ENCODE measurements around the gene MFAP4. TPM values are rescaled to one million over a fixed set of nuclear protein-coding genes. Genes with fewer than 3 reads are reported as not detected.

Gene MFAP4
- total RNA-seq, 1 donor from 2014 or later = 0.93 TPM

GRCh38 chr17:19408346-19408710, 21.3 kb upstream of the MFAP4 start:
- Mint-ChIP-seq H3K4me3 (ENCODE audit: unreplicated experiment) (no peak overlapping the region), H3K9me3 (ENCODE audit: unreplicated experiment) (no peaks in the 10 kb centered on the region), H3K27ac (ENCODE audit: unreplicated experiment) (no peak overlapping the region), H3K4me1 (ENCODE audit: low read depth, unreplicated experiment) (peaks cover 9% of the 10 kb centered on the region), H3K36me3 (ENCODE audit: low read depth, unreplicated experiment) (no peaks in the 10 kb centered on the region), H3K27me3 (ENCODE audit: low read depth, unreplicated experiment) (peaks cover 10% of the 10 kb centered on the region)
- Histone ChIP-seq H3K9me3 (ENCODE audit: insufficient read depth, low read depth, low read length) (no peaks in the 10 kb centered on the region), H3K79me2 (ENCODE audit: insufficient read depth, low read length) (no peaks in the 10 kb centered on the region), H3K27ac (ENCODE audit: low read depth, low read length) (no peak overlapping the region), H3K4me1 (ENCODE audit: insufficient read depth, low read length) (peaks cover 25% of the 10 kb centered on the region), H2AFZ (ENCODE audit: low read depth, low read length) (no peak overlapping the region), H3K36me3 (ENCODE audit: insufficient read depth, low read length) (no peaks in the 10 kb centered on the region), H3K4me2 (ENCODE audit: low read length) (no peak overlapping the region), H3K9ac (ENCODE audit: low read length) (no peak overlapping the region), H3K27me3 (ENCODE audit: insufficient read depth, low read length) (no peaks in the 10 kb centered on the region), H4K20me1 (ENCODE audit: insufficient read depth, low read length) (no peaks in the 10 kb centered on the region), H3K4me3 (ENCODE audit: insufficient read depth, low read depth, low read length) (no peak overlapping the region)
- TF ChIP-seq CTCF (IDR thresholded peaks at IDR 0.05; ENCODE audit: insufficient read depth, low read depth, low read length) (no peak), EZH2 (IDR thresholded peaks at IDR 0.05; ENCODE audit: insufficient read depth, low read length) (no peak)
- DNase-seq (ENCODE audit: low read depth) (no peak), FAIRE-seq (no peak)

- Histone ChIP-seq H3K4me1 (ENCODE audit: insufficient read depth, low read length) (peaks cover 25% of the 10 kb centered on the region), H3K79me2 (ENCODE audit: insufficient read depth, low read length) (no peaks in the 10 kb centered on the region), H3K9ac (ENCODE audit: low read length) (no peak overlapping the region), H3K4me2 (ENCODE audit: low read length) (no peak overlapping the region), H3K27ac (ENCODE audit: low read depth, low read length) (no peak overlapping the region), H2AFZ (ENCODE audit: low read depth, low read length) (no peak overlapping the region), H3K9me3 (ENCODE audit: insufficient read depth, low read depth, low read length) (no peaks in the 10 kb centered on the region), H3K36me3 (ENCODE audit: insufficient read depth, low read length) (no peaks in the 10 kb centered on the region), H3K4me3 (ENCODE audit: insufficient read depth, low read depth, low read length) (no peak overlapping the region), H4K20me1 (ENCODE audit: insufficient read depth, low read length) (no peaks in the 10 kb centered on the region), H3K27me3 (ENCODE audit: insufficient read depth, low read length) (no peaks in the 10 kb centered on the region)
- Mint-ChIP-seq H3K4me3 (ENCODE audit: unreplicated experiment) (no peak overlapping the region), H3K27me3 (ENCODE audit: low read depth, unreplicated experiment) (peaks cover 10% of the 10 kb centered on the region), H3K4me1 (ENCODE audit: low read depth, unreplicated experiment) (peaks cover 9% of the 10 kb centered on the region), H3K9me3 (ENCODE audit: unreplicated experiment) (no peaks in the 10 kb centered on the region), H3K36me3 (ENCODE audit: low read depth, unreplicated experiment) (no peaks in the 10 kb centered on the region), H3K27ac (ENCODE audit: unreplicated experiment) (no peak overlapping the region)
- no peak for DNase-seq (ENCODE audit: low read depth)
- TF ChIP-seq CTCF (IDR thresholded peaks at IDR 0.05; ENCODE audit: insufficient read depth, low read depth, low read length) (no peak), EZH2 (IDR thresholded peaks at IDR 0.05; ENCODE audit: insufficient read depth, low read length) (no peak)
- FAIRE-seq = no peak
Observed at GRCh38 chr17:19407601-19408345, 20.8 kb upstream of the MFAP4 start.

- no peak overlapping the region for H3K4me3 ChIP-seq (ENCODE audit: insufficient read depth, low read depth, low read length)
- H3K4me1 ChIP-seq (ENCODE audit: insufficient read depth, low read length) = peaks cover 12% of the 10 kb centered on the region
- FAIRE-seq = no peak
- no peak overlapping the region for H3K4me2 ChIP-seq (ENCODE audit: low read length)
- H3K79me2 ChIP-seq (ENCODE audit: insufficient read depth, low read length) = no peaks in the 10 kb centered on the region
- no peak overlapping the region for H3K9ac ChIP-seq (ENCODE audit: low read length)
- TF ChIP-seq CTCF (IDR thresholded peaks at IDR 0.05; ENCODE audit: insufficient read depth, low read depth, low read length) (no peak), EZH2 (IDR thresholded peaks at IDR 0.05; ENCODE audit: insufficient read depth, low read length) (no peak)
- H3K4me3 Mint-ChIP-seq (ENCODE audit: unreplicated experiment) = no peak overlapping the region
- H3K27me3 Mint-ChIP-seq (ENCODE audit: low read depth, unreplicated experiment) = peaks cover 18% of the 10 kb centered on the region
- H3K27me3 ChIP-seq (ENCODE audit: insufficient read depth, low read length) = no peaks in the 10 kb centered on the region
- H3K27ac ChIP-seq (ENCODE audit: low read depth, low read length) = no peak overlapping the region
- H3K4me1 Mint-ChIP-seq (ENCODE audit: low read depth, unreplicated experiment) = peaks cover 6% of the 10 kb centered on the region
- DNase-seq (ENCODE audit: low read depth) = no peak
- H2AFZ ChIP-seq (ENCODE audit: low read depth, low read length) = no peak overlapping the region
- no peak overlapping the region for H3K27ac Mint-ChIP-seq (ENCODE audit: unreplicated experiment)
- H3K36me3 ChIP-seq (ENCODE audit: insufficient read depth, low read length) = no peaks in the 10 kb centered on the region
- H3K36me3 Mint-ChIP-seq (ENCODE audit: low read depth, unreplicated experiment) = no peaks in the 10 kb centered on the region
- no peaks in the 10 kb centered on the region for H4K20me1 ChIP-seq (ENCODE audit: insufficient read depth, low read length)
- H3K9me3 Mint-ChIP-seq (ENCODE audit: unreplicated experiment) = no peaks in the 10 kb centered on the region
- no peaks in the 10 kb centered on the region for H3K9me3 ChIP-seq (ENCODE audit: insufficient read depth, low read depth, low read length)
Observed at GRCh38 chr17:19405114-19405513, 18.1 kb upstream of the MFAP4 start.

Measured in astrocyte (in vitro differentiated cells and primary cell).